Epithelial cell of esophagus (primary cell): ENCODE data around the gene CYB561D2.

Experiments used
- DNase-seq: peaks from one replicate; pipeline ENCODE4 v3.0.0; 2010; ENCODE audit warnings: low read depth
- H3K4me3 ChIP-seq: 2 replicates; pipeline ENCODE4 v1.5.1; 2011; ENCODE audit warnings: mild to moderate bottlenecking, low read length, control low read depth
- TF ChIP-seq, protein P1 (sequence below): IDR thresholded peaks from 2 replicates; pipeline ENCODE4 v1.5.1; 2011; ENCODE audit warnings: low read depth, mild to moderate bottlenecking, low read length, control low read depth, inconsistent platforms; ENCODE audit not compliant: insufficient read depth; ENCODE audit errors: missing control alignments

CYB561D2 gene

DNA sequence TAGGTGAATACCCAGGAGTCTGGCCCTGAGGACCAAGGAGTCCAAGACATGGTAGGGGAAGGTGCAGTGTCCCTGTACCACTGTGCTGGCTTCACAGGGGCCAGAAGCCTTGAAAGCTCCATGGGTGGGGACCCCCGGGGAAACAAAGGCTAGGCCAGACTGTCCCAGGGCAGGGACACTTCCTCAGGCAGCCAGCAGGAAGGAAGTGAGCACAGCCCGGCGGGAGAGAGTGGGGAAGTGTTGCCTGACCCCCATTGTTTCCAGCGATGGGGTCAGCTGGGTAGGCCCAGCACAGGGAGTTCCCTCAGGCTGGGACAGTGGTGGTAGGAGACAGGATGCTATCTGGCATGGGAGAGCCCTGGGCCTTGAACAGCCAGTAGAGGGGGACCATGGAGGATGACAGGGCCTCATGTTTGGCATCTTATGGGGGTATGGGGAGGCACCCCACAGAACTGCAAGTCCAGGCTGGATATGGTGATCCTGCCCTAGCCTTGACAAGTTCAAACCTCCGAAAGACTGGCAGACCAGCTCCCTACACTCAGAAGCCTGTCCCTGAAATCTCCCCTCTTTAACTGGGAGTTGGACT lies 27.0 kb upstream of the CYB561D2 start:
- DNase-seq, result no peak
- TF ChIP-seq, protein P1, sequence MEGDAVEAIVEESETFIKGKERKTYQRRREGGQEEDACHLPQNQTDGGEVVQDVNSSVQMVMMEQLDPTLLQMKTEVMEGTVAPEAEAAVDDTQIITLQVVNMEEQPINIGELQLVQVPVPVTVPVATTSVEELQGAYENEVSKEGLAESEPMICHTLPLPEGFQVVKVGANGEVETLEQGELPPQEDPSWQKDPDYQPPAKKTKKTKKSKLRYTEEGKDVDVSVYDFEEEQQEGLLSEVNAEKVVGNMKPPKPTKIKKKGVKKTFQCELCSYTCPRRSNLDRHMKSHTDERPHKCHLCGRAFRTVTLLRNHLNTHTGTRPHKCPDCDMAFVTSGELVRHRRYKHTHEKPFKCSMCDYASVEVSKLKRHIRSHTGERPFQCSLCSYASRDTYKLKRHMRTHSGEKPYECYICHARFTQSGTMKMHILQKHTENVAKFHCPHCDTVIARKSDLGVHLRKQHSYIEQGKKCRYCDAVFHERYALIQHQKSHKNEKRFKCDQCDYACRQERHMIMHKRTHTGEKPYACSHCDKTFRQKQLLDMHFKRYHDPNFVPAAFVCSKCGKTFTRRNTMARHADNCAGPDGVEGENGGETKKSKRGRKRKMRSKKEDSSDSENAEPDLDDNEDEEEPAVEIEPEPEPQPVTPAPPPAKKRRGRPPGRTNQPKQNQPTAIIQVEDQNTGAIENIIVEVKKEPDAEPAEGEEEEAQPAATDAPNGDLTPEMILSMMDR, result no peak
- H3K4me3 ChIP-seq, result no peak overlapping the region

DNA sequence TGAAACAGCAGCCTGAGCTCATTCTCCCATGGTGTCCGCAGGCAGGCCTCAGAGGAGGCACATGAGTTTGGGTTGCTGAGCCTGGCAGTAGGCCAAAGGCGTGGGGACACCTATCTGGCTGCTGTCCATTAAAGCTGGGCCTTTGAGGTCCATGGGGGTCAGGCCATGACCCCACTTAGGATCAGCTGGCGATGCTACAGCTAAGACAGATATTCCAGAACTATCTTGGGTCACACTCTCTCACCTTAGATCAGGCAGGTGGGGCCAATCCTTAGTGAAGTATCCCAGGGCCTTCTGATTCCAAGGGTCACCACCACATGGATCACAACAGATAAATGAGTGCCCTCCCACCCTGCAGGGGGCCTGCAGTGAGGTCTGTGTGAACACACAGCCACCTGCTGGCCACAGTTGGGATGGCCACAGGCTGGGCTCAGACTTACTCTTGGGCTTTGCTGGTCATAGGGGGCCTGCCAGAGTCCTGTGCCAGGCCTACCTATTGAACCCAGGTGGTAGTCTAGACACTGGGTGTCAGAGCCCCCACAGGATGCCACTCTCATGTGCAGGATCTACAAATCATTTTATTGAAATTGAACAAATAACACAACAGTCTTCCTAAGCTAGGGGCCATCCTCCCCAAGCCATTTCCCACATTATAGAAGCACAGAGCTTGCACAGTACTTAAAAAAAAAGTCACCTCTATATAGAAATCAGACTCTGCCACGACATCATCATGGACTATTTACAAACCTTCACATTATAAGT lies 26.1 kb upstream of the CYB561D2 start:
- H3K4me3 ChIP-seq, result no peak overlapping the region

DNA sequence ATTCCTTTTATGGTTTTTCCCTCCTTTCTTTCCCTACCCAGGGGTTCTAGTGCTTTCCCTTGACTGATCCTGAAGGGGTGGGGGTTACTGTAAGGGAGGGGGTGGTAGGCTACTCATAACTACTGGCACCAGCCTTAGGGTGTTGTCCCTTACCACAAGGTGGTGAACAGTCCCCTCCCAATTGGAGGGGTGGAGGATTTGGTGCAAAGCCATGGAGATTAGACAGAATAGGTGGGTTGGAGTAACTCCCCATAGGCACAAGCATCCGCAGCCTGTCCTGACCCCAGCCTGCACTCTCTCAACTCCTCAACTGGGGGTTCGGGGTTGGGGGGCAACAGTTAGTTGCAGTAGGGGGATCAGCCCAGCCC lies 25.6 kb upstream of the CYB561D2 start:
- H3K4me3 ChIP-seq, result no peak overlapping the region
- TF ChIP-seq, protein P1, result no peak
- DNase-seq, result no peak

More for the DNA sequence above, 26.1 kb upstream of the CYB561D2 start:
- DNase-seq, result peak; percentile 68
- TF ChIP-seq, protein P1, result peak; percentile 85

DNA sequence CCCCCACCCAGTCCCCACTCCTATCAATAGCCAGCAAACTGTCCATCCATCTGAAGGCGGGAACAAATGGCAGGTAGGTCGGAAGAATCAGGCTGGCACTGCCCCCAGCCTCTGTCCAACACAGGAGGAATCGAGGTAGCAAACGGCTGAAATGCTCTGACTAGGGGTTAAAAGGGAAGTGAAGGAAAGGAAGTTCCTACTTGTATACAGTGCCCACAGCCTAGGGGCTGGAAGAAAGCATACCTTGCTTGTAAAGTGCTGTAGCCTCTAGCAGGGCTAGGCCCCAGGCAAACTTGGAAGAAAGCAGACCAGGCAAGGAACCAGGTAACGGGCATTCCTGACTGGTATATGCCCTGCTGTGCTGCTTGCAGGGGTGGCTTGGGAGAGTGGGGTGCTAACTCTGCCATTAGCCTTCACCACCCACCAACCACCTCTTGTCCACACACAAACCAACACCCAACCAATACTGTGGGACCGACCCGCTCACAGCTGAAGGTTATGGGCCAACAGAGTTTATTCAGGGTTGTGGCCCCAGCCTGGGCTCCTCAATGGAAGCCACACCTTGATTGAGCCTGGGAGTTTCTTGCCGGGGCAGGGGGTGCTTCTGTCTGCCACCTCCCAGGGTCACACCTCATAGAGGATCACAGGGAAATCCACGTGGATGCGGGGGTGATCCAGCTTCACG lies 25.0 kb upstream of the CYB561D2 start:
- no peak overlapping the region for H3K4me3 ChIP-seq
- no peak for DNase-seq
- TF ChIP-seq, protein P1, result no peak

DNA sequence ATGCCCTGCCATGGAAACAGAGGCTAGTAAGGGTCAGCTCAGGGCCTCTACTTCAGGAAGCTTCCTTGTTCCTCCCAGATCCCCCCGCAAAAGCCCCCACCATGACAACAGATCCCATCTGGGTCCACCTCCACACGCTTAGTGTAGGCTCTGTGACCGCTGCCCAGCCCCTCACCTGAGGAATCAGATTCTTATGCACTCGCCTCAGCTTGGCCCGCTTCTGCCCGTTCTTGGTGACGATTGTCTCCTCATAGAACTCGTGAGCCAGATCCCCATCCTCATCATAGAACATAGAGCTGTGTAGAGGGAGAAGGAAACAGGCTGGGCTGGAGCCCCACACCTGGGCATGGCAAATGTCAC lies 24.5 kb upstream of the CYB561D2 start:
- DNase-seq, result no peak
- TF ChIP-seq, protein P1, result no peak

DNA sequence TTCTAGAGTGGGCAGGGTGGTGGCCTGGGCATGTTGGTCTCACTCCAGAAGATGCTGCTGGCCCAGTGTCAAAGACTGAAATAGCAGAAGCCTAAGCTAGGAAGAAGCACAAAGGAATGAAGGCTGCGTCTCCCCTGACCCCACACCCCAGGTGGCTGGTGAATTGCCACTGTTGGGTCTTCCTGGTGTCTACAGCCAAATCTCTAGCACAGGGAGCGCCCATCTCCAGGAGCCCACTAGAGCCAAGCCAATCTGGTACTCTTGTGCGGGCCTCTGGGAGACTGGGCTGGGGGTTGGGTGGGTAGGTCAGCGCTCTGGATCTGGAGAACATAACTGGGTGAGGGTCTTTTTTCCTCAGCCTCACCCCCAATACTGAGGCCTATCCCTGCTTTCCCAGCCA lies 23.5 kb upstream of the CYB561D2 start:
- TF ChIP-seq, protein P1, result no peak
- H3K4me3 ChIP-seq, result peak overlapping the region; percentile 78
- no peak for DNase-seq

More for the DNA sequence above, 24.5 kb upstream of the CYB561D2 start:
- H3K4me3 ChIP-seq, result no peak overlapping the region
